ENCODE measurements around the gene OR13A1. TPM values are rescaled to one million over a fixed set of nuclear protein-coding genes. Genes with fewer than 3 reads are reported as not detected.

Gene OR13A1
- total RNA-seq, 1 experiment from 2014 or later, result 0.15 TPM

DNA sequence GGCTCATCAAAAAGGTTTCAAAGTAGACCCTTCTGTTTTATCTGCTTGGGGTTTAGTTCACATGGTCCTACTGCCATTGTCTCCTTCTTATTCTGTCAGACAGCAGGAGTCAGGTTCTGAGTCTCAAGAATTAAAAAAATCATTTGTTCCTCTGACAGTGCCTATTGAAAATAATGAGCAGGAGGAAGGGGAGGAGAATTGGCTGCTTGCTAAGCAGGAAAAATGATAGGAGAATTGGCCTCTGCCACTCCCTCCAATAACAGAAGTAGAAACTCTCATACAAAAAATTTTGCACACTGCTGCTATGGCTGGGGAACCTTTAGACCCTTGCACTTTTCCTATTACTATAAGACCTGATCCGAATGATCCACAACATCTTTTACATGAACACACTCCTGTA is 35.7 kb downstream of the OR13A1 start:
- TF ChIP-seq, protein P1, sequence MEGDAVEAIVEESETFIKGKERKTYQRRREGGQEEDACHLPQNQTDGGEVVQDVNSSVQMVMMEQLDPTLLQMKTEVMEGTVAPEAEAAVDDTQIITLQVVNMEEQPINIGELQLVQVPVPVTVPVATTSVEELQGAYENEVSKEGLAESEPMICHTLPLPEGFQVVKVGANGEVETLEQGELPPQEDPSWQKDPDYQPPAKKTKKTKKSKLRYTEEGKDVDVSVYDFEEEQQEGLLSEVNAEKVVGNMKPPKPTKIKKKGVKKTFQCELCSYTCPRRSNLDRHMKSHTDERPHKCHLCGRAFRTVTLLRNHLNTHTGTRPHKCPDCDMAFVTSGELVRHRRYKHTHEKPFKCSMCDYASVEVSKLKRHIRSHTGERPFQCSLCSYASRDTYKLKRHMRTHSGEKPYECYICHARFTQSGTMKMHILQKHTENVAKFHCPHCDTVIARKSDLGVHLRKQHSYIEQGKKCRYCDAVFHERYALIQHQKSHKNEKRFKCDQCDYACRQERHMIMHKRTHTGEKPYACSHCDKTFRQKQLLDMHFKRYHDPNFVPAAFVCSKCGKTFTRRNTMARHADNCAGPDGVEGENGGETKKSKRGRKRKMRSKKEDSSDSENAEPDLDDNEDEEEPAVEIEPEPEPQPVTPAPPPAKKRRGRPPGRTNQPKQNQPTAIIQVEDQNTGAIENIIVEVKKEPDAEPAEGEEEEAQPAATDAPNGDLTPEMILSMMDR (conservative IDR thresholded peaks at IDR 0.05), result no peak

More for the DNA sequence above, 35.7 kb downstream of the OR13A1 start:
- H3K56ac ChIP-seq (ENCODE audit: insufficient read length, low read depth, low read length), result no peak overlapping the region
- H3K23ac ChIP-seq (ENCODE audit: insufficient read length, low read depth, low read length), result no peak overlapping the region
- WGBS (ENCODE audit: extremely low coverage, insufficient read length, low lambda C conversion rate), result no CpG with 5 or more reads among the region's 1 CpG
- Mint-ChIP-seq H3K4me3 (no peak overlapping the region), H3K4me1 (peaks cover 19 to 20% of the 10 kb centered on the region in 2 experiments), H3K36me3 (ENCODE audit: insufficient read depth in 1 of 3, low read depth in 3 of 3) (no peaks in the 10 kb centered on the region; a peak in 1 of 7 replicates), H3K9me3 (no peaks in the 10 kb centered on the region), H3K27ac (no peak overlapping the region; a peak in 1 of 7 replicates), H3K27me3 (ENCODE audit: low read depth) (peaks cover 2% of the 10 kb centered on the region; the same call in 1 of the 2 replicates)
- no peaks in the 10 kb centered on the region for H4K20me1 ChIP-seq (ENCODE audit: control insufficient read depth, insufficient read depth, insufficient read length)
- peaks cover 2% of the 10 kb centered on the region; the same call in 1 of the 2 replicates for H3K4me1 ChIP-seq (ENCODE audit: insufficient read depth, low read length)
- H3K27ac ChIP-seq (ENCODE audit: insufficient read length, low read depth, low read length), result no peak overlapping the region
- H3K79me1 ChIP-seq (ENCODE audit: insufficient read depth, low read depth, low read length, poor library complexity, severe bottlenecking), result no peaks in the 10 kb centered on the region
- H3K18ac ChIP-seq (ENCODE audit: insufficient read length, low read depth, low read length), result no peak overlapping the region
- H4K8ac ChIP-seq (replicated peaks; ENCODE audit: insufficient read length, low read depth, low read length), result no peak overlapping the region
- no peak overlapping the region for H3K9ac ChIP-seq (ENCODE audit: extremely low read depth, insufficient read length, low read length)
- no peaks in the 10 kb centered on the region for H3K9me3 ChIP-seq (ENCODE audit: control insufficient read depth, low read depth, low read length)
- H2BK15ac ChIP-seq (ENCODE audit: low read depth, low read length), result no peak overlapping the region
- H2AFZ ChIP-seq (ENCODE audit: low read length), result no peak overlapping the region
- no peaks in the 10 kb centered on the region for H3K79me2 ChIP-seq (ENCODE audit: insufficient read depth, low read length)
- no peak overlapping the region for H2AK5ac ChIP-seq (ENCODE audit: insufficient read length, low read length)
- no peak overlapping the region for H3K4me2 ChIP-seq (ENCODE audit: insufficient read depth, insufficient read length, low read length)
- no peak overlapping the region for H3K4ac ChIP-seq (ENCODE audit: low read depth, low read length)
- no peaks in the 10 kb centered on the region for H3K27me3 ChIP-seq (ENCODE audit: insufficient read depth, low read length)
- H3K23me2 ChIP-seq (ENCODE audit: insufficient read length, low read depth, low read length, poor library complexity, severe bottlenecking), result no peaks in the 10 kb centered on the region
- no peak overlapping the region for H4K5ac ChIP-seq (ENCODE audit: insufficient read length, low read depth, low read length)
- no peak overlapping the region for H2BK12ac ChIP-seq (ENCODE audit: insufficient read length, low read depth, low read length)
- no peak overlapping the region for H2BK5ac ChIP-seq (ENCODE audit: insufficient read length, low read length)
- H3T11ph ChIP-seq (ENCODE audit: low read length), result no peak overlapping the region
- no peak for DNase-seq
- no peak overlapping the region for H2BK20ac ChIP-seq (ENCODE audit: low read depth, low read length, poor library complexity, severe bottlenecking)
- no peak overlapping the region for H4K91ac ChIP-seq (ENCODE audit: insufficient read length, low read depth, low read length)
- H2BK120ac ChIP-seq (ENCODE audit: low read depth, low read length, poor library complexity, severe bottlenecking), result no peak overlapping the region
- no peak overlapping the region for H3K14ac ChIP-seq (ENCODE audit: insufficient read depth, low read length)
